Ovary (tissue), 3 donors: ENCODE measurements around the gene BABAM2.

Source experiments
- EP300 ChIP-seq: sonication (generic); formaldehyde crosslinking; IDR thresholded peaks from one replicate; pipeline ENCODE4 v1.6.1; 2017; ENCODE audit warnings: antibody characterized with exemption
- POLR2A ChIP-seq: fragments of 450-650 bp; IDR thresholded peaks from one replicate; pipeline ENCODE4 v1.6.1; 2017; ENCODE audit warnings: antibody characterized with exemption, mild to moderate bottlenecking, moderate library complexity
- TF ChIP-seq, protein P1 (sequence below), 3 donors: fragments of 450-650 bp in 2 of 3; fragments of 200-600 bp in 1 of 3; IDR thresholded peaks; one replicate each; pipeline versions ENCODE4 v1.5.1 to v1.8.0; 2016 to 2022; ENCODE audit warnings: antibody characterized with exemption in 3 of 3, mild to moderate bottlenecking in 1 of 3
- donor health status: DM: no; HTN: no; CAD: no.

DNA sequence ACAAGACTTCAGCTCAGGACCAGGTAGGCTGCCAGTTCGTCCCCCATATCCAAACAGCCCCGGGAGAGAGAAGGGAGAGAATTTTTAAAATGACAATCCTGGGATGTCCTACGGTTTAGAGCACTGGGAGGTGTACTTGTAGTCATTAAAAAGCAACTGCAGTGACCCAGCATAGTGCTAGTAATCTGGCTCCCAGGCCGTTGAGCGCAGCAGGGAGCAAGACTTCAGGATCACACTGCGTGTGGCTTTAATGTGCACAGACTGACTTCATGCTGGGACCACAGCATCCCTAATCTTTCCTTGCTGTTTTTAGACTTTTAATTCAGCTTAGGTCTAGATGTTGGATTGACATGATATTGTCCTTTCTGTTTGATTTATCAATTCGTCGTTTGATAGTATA lies 282.8 kb downstream of the BABAM2 start:
- TF ChIP-seq, protein P1, sequence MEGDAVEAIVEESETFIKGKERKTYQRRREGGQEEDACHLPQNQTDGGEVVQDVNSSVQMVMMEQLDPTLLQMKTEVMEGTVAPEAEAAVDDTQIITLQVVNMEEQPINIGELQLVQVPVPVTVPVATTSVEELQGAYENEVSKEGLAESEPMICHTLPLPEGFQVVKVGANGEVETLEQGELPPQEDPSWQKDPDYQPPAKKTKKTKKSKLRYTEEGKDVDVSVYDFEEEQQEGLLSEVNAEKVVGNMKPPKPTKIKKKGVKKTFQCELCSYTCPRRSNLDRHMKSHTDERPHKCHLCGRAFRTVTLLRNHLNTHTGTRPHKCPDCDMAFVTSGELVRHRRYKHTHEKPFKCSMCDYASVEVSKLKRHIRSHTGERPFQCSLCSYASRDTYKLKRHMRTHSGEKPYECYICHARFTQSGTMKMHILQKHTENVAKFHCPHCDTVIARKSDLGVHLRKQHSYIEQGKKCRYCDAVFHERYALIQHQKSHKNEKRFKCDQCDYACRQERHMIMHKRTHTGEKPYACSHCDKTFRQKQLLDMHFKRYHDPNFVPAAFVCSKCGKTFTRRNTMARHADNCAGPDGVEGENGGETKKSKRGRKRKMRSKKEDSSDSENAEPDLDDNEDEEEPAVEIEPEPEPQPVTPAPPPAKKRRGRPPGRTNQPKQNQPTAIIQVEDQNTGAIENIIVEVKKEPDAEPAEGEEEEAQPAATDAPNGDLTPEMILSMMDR (IDR thresholded peaks at IDR 0.05) = no peak
- TF ChIP-seq POLR2A (no peak), EP300 (no peak)
